DMS53 (cell line): ENCODE measurements around the gene MEOX2.
A peak's percentile ranks its signal among the peaks of the same experiment; 100 is the strongest.

Experiments
- DNase-seq: peaks from one replicate; lab custom pipeline; 2025; lab: John Stamatoyannopoulos, UW

Gene MEOX2

GRCh38 chr7:15681186-15681585 lies 5.3 kb downstream of the MEOX2 start:
- DNase-seq: no peak

GRCh38 chr7:15680446-15680845 lies 6.0 kb downstream of the MEOX2 start:
- no peak for DNase-seq

GRCh38 chr7:15679306-15679705 lies 7.2 kb downstream of the MEOX2 start:
- no peak for DNase-seq

GRCh38 chr7:15678653-15679052 lies 7.8 kb downstream of the MEOX2 start:
- DNase-seq: no peak

- DNase-seq: no peak
These were observed 11.1 kb downstream of the MEOX2 start for GRCh38 chr7:15675379-15675778.

GRCh38 chr7:15674586-15674985 lies 11.9 kb downstream of the MEOX2 start:
- DNase-seq: peak; percentile 9

GRCh38 chr7:15669443-15670090 lies 16.9 kb downstream of the MEOX2 start:
- no peak for DNase-seq

- DNase-seq: no peak
These were observed 18.5 kb downstream of the MEOX2 start for GRCh38 chr7:15667991-15668390.

- DNase-seq: no peak
These were observed 24.0 kb downstream of the MEOX2 start for GRCh38 chr7:15662451-15662850.

GRCh38 chr7:15658247-15658646 lies 28.2 kb downstream of the MEOX2 start:
- no peak for DNase-seq

GRCh38 chr7:15652776-15653290 lies 33.6 kb downstream of the MEOX2 start:
- peak; percentile 25 for DNase-seq

- DNase-seq: no peak
These were observed 34.8 kb downstream of the MEOX2 start for GRCh38 chr7:15651693-15652092.

GRCh38 chr7:15650787-15651186 lies 35.7 kb downstream of the MEOX2 start:
- DNase-seq: no peak

- no peak for DNase-seq
These were observed 38.0 kb downstream of the MEOX2 start for GRCh38 chr7:15648461-15648961.

GRCh38 chr7:15647309-15647708 lies 39.2 kb downstream of the MEOX2 start:
- DNase-seq: no peak

GRCh38 chr7:15643000-15643705 lies 43.3 kb downstream of the MEOX2 start:
- peak; percentile 16 for DNase-seq

- no peak for DNase-seq
These were observed 57.6 kb downstream of the MEOX2 start for GRCh38 chr7:15628876-15629275.

- no peak for DNase-seq
These were observed 60.4 kb downstream of the MEOX2 start for GRCh38 chr7:15626041-15626440.

- DNase-seq: peak; percentile 46
These were observed 61.0 kb downstream of the MEOX2 start for GRCh38 chr7:15625466-15625865.

GRCh38 chr7:15621468-15621867 lies 65.0 kb downstream of the MEOX2 start:
- DNase-seq: no peak

- no peak for DNase-seq
These were observed 65.8 kb downstream of the MEOX2 start for GRCh38 chr7:15620491-15621185.

GRCh38 chr7:15618275-15618674 lies 68.2 kb downstream of the MEOX2 start:
- DNase-seq: no peak

- DNase-seq: no peak
These were observed 74.3 kb downstream of the MEOX2 start for GRCh38 chr7:15612205-15612604.
